Heart left ventricle (tissue), 16 donors: ENCODE results near the gene WNT3A. TPM values are rescaled to one million over a fixed set of nuclear protein-coding genes. Genes with fewer than 3 reads are reported as not detected.
A peak's percentile ranks its signal among the peaks of the same experiment; 100 is the strongest.

Experiments used
- ATAC-seq, 4 donors: fragments of 200-7000 bp; cut with Tn5 transposase; one replicate each; pipeline ENCODE4 v1.9.1; 2020 to 2022; ENCODE audit warnings: moderate library complexity in 4 of 4, mild to moderate bottlenecking in 3 of 4, moderate number of reproducible peaks in 1 of 4
- DNase-seq, 5 donors: peaks; one replicate each; pipeline ENCODE4 v3.0.0-alpha.2; 2020
- H3K27ac ChIP-seq, 12 donors: fragments of 200-600 bp; sonication (generic) in 4 of 12; one replicate each; pipeline versions ENCODE4 v1.5.0 to v1.8.0; 2016 to 2022; ENCODE audit warnings: mild to moderate bottlenecking in 2 of 12
- H3K27me3 ChIP-seq, 9 donors: fragments of 200-600 bp; sonication (generic) in 2 of 9; one replicate each; pipeline versions ENCODE4 v1.5.1 to v1.8.0; 2016 to 2022; ENCODE audit warnings: mild to moderate bottlenecking in 3 of 9
- H3K36me3 ChIP-seq, 9 donors: fragments of 200-600 bp; sonication (generic) in 2 of 9; one replicate each; pipeline versions ENCODE4 v1.5.0 to v1.8.0; 2018 to 2022; ENCODE audit warnings: mild to moderate bottlenecking in 2 of 9
- H3K4me1 ChIP-seq, 12 donors: fragments of 200-600 bp; sonication (generic) in 4 of 12; one replicate each; pipeline versions ENCODE4 v1.5.0 to v1.8.0; 2016 to 2022; ENCODE audit warnings: mild to moderate bottlenecking in 3 of 12
- H3K4me3 ChIP-seq, 12 donors: fragments of 200-600 bp; sonication (generic) in 4 of 12; one replicate each; pipeline versions ENCODE4 v1.5.0 to v1.8.0; 2017 to 2022; ENCODE audit warnings: mild to moderate bottlenecking in 9 of 12, moderate library complexity in 4 of 12
- H3K9me3 ChIP-seq, 12 donors: fragments of 200-600 bp; sonication (generic) in 4 of 12; one replicate each; pipeline versions ENCODE4 v1.5.0 to v1.8.0; 2016 to 2022; ENCODE audit warnings: mild to moderate bottlenecking in 1 of 12
- CTCF ChIP-seq, 12 donors: fragments of 200-600 bp; sonication (generic) in 4 of 12; IDR thresholded peaks; one replicate each; pipeline versions ENCODE4 v1.5.0 to v1.8.0; 2018 to 2022; ENCODE audit warnings: antibody characterized with exemption in 12 of 12, mild to moderate bottlenecking in 5 of 12
- POLR2A ChIP-seq, 2 donors: fragments of 450-650 bp; IDR thresholded peaks; one replicate each; pipeline ENCODE4 v1.6.1; 2017; ENCODE audit warnings: antibody characterized with exemption in 2 of 2, mild to moderate bottlenecking in 2 of 2, moderate library complexity in 2 of 2
- WGBS, 4 donors: extraction: QIAGEN DNeasy Blood & Tissue Kit in 2 of 4; methylation state at CpG; one replicate each; pipeline versions ENCODE4 v1.1.5 to v1.1.7; 2013 to 2018; 5-methylcytosine and 5-hydroxymethylcytosine counted together
- intact Hi-C, 10 donors: fragments of 100-400 bp; cut with DNase I; formaldehyde crosslinking; loops; one replicate each; pipeline versions ENCODE4 v1.11.1 to v1.14.2; 2022
- polyA plus RNA-seq, 2 donors: library from polyadenylated mRNA; stranded (reverse); fragments of 200-250 nt; gene quantifications; one replicate each; pipeline ENCODE4 v1.2.3, GENCODE V29; 2013
- total RNA-seq, 9 donors: library from RNA; depleted of rRNA in 2 of 9; stranded (reverse); fragments of >200 nt in 2 of 9; fragmentation: NEBNext Ultra II Directional in 3 of 9; extraction: Animal tissue kit (Norgen Biotek cat#: 25700) in 3 of 9; gene quantifications; one replicate each; pipeline versions ENCODE4 v1.1.0 to v1.2.4, GENCODE V29; 2016 to 2023
- donor health status: ischemic (EF 13 %, LVEDD 7.1; RV severe dilation, severe dysfunction).
- donor health status: healthy with polysubstance abuse.
- donor health status: DM: no; HTN: yes; CAD: no.
- donor health status: DM: no; HTN: no; CAD: no.
- donor health status: ischemic (EF 25% LVEDD 6.9; RV normal size, moderate dysfunction).
- donor health status: ischemic (EF 25% LVEDD 5.7; RV mildly dilated, moderate dysfunction).
- donor health status: healthy.
- donor health status: DM: yes; HTN: yes; CAD: no.
- donor health status: ischemic (EF 35%, LVEDD 5.7; RV mildly dilated, moderate dysfunction).
- donor health status: nonischemic (EF 11% LVEDD 7.7; RV severe dilation, severe dysfunction).
- donor health status: DM: yes; HTN: yes; CAD: no.
- donor health status: PGD.
- donor health status: ischemic (EF 29% LVEDD 5.4; RV normal size, mild dysfunction).
- donor health status: nonischemic (EF 23%, LVEDD 6.1; RV moderate dilation, normal function).

WNT3A gene
- total and polyA plus RNA-seq, 11 donors: not detected

GRCh38 chr1:228077565-228078330 lies 71.0 kb downstream of the WNT3A start:
- Histone ChIP-seq H3K36me3 (no peaks in the 10 kb centered on the region), H3K4me1 (peaks cover 0 to 19% (median 10%) of the 10 kb centered on the region in 12 donors), H3K27ac (no peak overlapping the region), H3K4me3 (no peak overlapping the region), H3K9me3 (no peaks in the 10 kb centered on the region), H3K27me3 (peaks cover 0 to 2% (median 0%) of the 10 kb centered on the region in 9 donors)
- 59 to 66% (median 60%) methylated on average over 9 to 10 of the region's 10 CpGs for WGBS, 4 donors
- peak in 2 of 5 donors; percentile 14 to 25 for DNase-seq
- TF ChIP-seq POLR2A (IDR thresholded peaks at IDR 0.05) (no peak), CTCF (IDR thresholded peaks at IDR 0.05) (no peak)
- intact Hi-C loops: loop anchor here in 3 of 10 donors (5.0 to 10.0 kb wide), 3 partner anchors 75 to 333 kb away; no protein-coding TSS in a partner anchor
- no peak for ATAC-seq

- no peak for TF ChIP-seq CTCF (IDR thresholded peaks at IDR 0.05)
- no peak for TF ChIP-seq POLR2A (IDR thresholded peaks at IDR 0.05)
- ATAC-seq: no peak
Observed at GRCh38 chr1:228079013-228079412, 72.2 kb downstream of the WNT3A start.

GRCh38 chr1:228079601-228080263 lies 72.9 kb downstream of the WNT3A start:
- H3K4me1 ChIP-seq: peaks cover 2 to 33% (median 22%) of the 10 kb centered on the region in 12 donors
- 90 to 96% (median 91%) methylated on average over 5 to 7 of the region's 7 CpGs for WGBS, 4 donors
- no peaks in the 10 kb centered on the region for H3K27me3 ChIP-seq
- H3K27ac ChIP-seq: no peak overlapping the region
- TF ChIP-seq POLR2A (IDR thresholded peaks at IDR 0.05) (no peak), CTCF (IDR thresholded peaks at IDR 0.05) (no peak)
- ATAC-seq (no peak), DNase-seq (peak in 2 of 5 donors; percentile 18 to 49)
- no peak overlapping the region for H3K4me3 ChIP-seq
- intact Hi-C loops: loop anchor here in 4 of 10 donors (5.0 to 10.0 kb wide), 4 partner anchors 77 to 335 kb away; no protein-coding TSS in a partner anchor
- no peaks in the 10 kb centered on the region for H3K36me3 ChIP-seq
- H3K9me3 ChIP-seq: no peaks in the 10 kb centered on the region

More at GRCh38 chr1:228079013-228079412, 72.2 kb downstream of the WNT3A start:
- Histone ChIP-seq H3K4me3 (no peak overlapping the region), H3K27me3 (no peaks in the 10 kb centered on the region), H3K36me3 (no peaks in the 10 kb centered on the region), H3K9me3 (no peaks in the 10 kb centered on the region), H3K4me1 (peaks cover 0 to 26% (median 15%) of the 10 kb centered on the region in 12 donors), H3K27ac (no peak overlapping the region)
- DNase-seq: peak in 1 of 5 donors; percentile 20
- intact Hi-C loops: loop anchor here in 3 of 10 donors (5.0 to 10.0 kb wide), 3 partner anchors 77 to 334 kb away; no protein-coding TSS in a partner anchor
- 82 to 91% (median 87%) methylated on average over 6 to 7 of the region's 7 CpGs for WGBS, 4 donors

- intact Hi-C loops: loop anchor here in 2 of 10 donors (5.0 to 10.0 kb wide), 2 partner anchors 316 to 319 kb away; no protein-coding TSS in a partner anchor
- Histone ChIP-seq H3K27ac (peak overlapping the region in 1 of 12 donors; percentile 100), H3K9me3 (no peaks in the 10 kb centered on the region), H3K27me3 (no peaks in the 10 kb centered on the region), H3K36me3 (no peaks in the 10 kb centered on the region), H3K4me3 (peak overlapping the region in 10 of 12 donors; percentile 70 to 100 (median 96)), H3K4me1 (peaks cover 16 to 47% (median 36%) of the 10 kb centered on the region in 12 donors)
- DNase-seq: peak in 3 of 5 donors; percentile 8 to 55 (median 25)
- TF ChIP-seq CTCF (IDR thresholded peaks at IDR 0.05): no peak
- no peak for TF ChIP-seq POLR2A (IDR thresholded peaks at IDR 0.05)
- WGBS, 4 donors: 85 to 87% (median 86%) methylated on average over 7 of the region's 7 CpGs
- ATAC-seq: no peak
Observed at GRCh38 chr1:228081144-228081543, 74.3 kb downstream of the WNT3A start.
